Endodermal cell (in vitro differentiated cells): ENCODE data around the gene TMTC2. TPM values are rescaled to one million over a fixed set of nuclear protein-coding genes. Genes with fewer than 3 reads are reported as not detected.

ENCODE experiments used
- DNase-seq: peaks from one replicate; pipeline ENCODE4 v3.0.0-alpha.2; 2017
- H3K27ac ChIP-seq: 2 replicates; pipeline ENCODE4 v1.5.1; 2013; ENCODE audit warnings: mild to moderate bottlenecking, low read depth, low read length, moderate library complexity
- H3K27me3 ChIP-seq: 2 replicates; pipeline ENCODE4 v1.6.1; 2013; ENCODE audit warnings: mild to moderate bottlenecking, low read length, moderate library complexity; ENCODE audit not compliant: insufficient read depth, control insufficient read depth, poor library complexity, severe bottlenecking
- H3K36me3 ChIP-seq: 2 replicates; pipeline ENCODE4 v1.7.0; 2013; ENCODE audit warnings: mild to moderate bottlenecking, low read length, moderate library complexity; ENCODE audit not compliant: control insufficient read depth, insufficient read depth
- H3K4me1 ChIP-seq: one replicate; pipeline ENCODE4 v1.7.0; 2013; ENCODE audit warnings: low read length; ENCODE audit not compliant: control insufficient read depth, insufficient read depth
- H3K4me3 ChIP-seq: 2 replicates; pipeline ENCODE4 v1.5.1; 2013; ENCODE audit warnings: mild to moderate bottlenecking, low read length, moderate library complexity
- H3K9ac ChIP-seq: 2 replicates; pipeline ENCODE4 v1.6.1; 2013; ENCODE audit warnings: mild to moderate bottlenecking, low read length, moderate library complexity; ENCODE audit not compliant: poor library complexity, severe bottlenecking; ENCODE audit errors: extremely low read depth
- H3K9me3 ChIP-seq: 2 replicates; pipeline ENCODE4 v1.6.1; 2013; ENCODE audit warnings: mild to moderate bottlenecking, low read length, moderate library complexity; ENCODE audit not compliant: control insufficient read depth
- H3K27ac Mint-ChIP-seq: 2 replicates; pipeline ENCODE4 v1.8.0; 2020; ENCODE audit warnings: mixed read lengths
- H3K27me3 Mint-ChIP-seq: 2 replicates; pipeline ENCODE4 v1.8.0; 2021; ENCODE audit warnings: mild to moderate bottlenecking, mixed read lengths; ENCODE audit not compliant: insufficient read depth
- H3K36me3 Mint-ChIP-seq: 2 replicates; pipeline ENCODE4 v1.8.0; 2020; ENCODE audit warnings: low read depth, mixed read lengths
- H3K4me1 Mint-ChIP-seq: 2 replicates; pipeline ENCODE4 v1.8.0; 2020; ENCODE audit warnings: mixed read lengths
- H3K4me3 Mint-ChIP-seq: 2 replicates; pipeline ENCODE4 v1.8.0; 2020; ENCODE audit warnings: mild to moderate bottlenecking, moderate library complexity, mixed read lengths
- H3K9me3 Mint-ChIP-seq: 2 replicates; pipeline ENCODE4 v1.8.0; 2020; ENCODE audit warnings: mild to moderate bottlenecking, mixed read lengths
- CTCF ChIP-seq: fragments of 200-600 bp; sonication (generic); conservative IDR thresholded peaks from 2 replicates; pipeline ENCODE4 v1.5.0; 2021; ENCODE audit warnings: antibody characterized with exemption, mild to moderate bottlenecking
- WGBS, 2 experiments: methylation state at CpG; one replicate each; pipeline versions ENCODE4 v1.1.5 to v1.1.7; 2013; ENCODE audit warnings: missing lambda C conversion rate in 2 of 2, mixed read lengths in 1 of 2; ENCODE audit not compliant: insufficient coverage in 1 of 2, insufficient read length in 1 of 2; 5-methylcytosine and 5-hydroxymethylcytosine counted together
- total RNA-seq, 2 donors: library from RNA; stranded (reverse); fragmentation: NEBNext Ultra II Directional in 1 of 2; extraction: Animal tissue kit (Norgen Biotek cat#: 25700) in 1 of 2; gene quantifications; 2 replicates in 1 of 2; 3 replicates in 1 of 2; pipeline ENCODE4 v1.2.1, GENCODE V29; 2021

Gene TMTC2
- total RNA-seq, 2 donors from 2014 or later: 7.2 to 10.8 TPM

DNA sequence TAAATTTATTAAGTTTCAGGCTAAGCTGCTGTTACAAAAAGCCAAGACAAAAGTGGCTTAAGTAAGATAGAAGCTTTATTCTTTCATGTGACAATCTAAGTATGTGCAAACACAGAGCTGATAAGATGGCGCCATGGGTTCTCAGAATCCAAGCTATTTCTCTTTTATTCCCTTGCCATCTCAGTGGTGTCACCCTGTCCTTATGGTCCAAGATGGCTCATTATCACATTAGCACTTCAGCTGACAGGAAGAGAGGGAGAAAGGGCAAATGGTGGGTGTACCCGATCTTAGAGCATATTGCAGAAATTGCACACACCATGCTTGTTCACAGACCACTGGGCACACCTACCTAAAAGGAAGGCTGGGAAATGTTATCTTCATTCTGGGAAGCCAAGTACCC is 211.7 kb downstream of the TMTC2 start:
- Mint-ChIP-seq H3K27me3 (no peaks in the 10 kb centered on the region), H3K4me3 (no peak overlapping the region), H3K9me3 (no peaks in the 10 kb centered on the region), H3K27ac (no peak overlapping the region), H3K36me3 (no peaks in the 10 kb centered on the region), H3K4me1 (peaks cover 11% of the 10 kb centered on the region)
- no peak for TF ChIP-seq CTCF
- Histone ChIP-seq H3K36me3 (no peaks in the 10 kb centered on the region), H3K4me1 (no peaks in the 10 kb centered on the region), H3K27ac (no peak overlapping the region), H3K9me3 (no peaks in the 10 kb centered on the region), H3K4me3 (no peak overlapping the region), H3K9ac (no peak overlapping the region), H3K27me3 (no peaks in the 10 kb centered on the region)
- WGBS, 2 experiments: 45 to 80% methylated on average over 1 to 2 of the region's 2 CpGs
- no peak for DNase-seq

DNA sequence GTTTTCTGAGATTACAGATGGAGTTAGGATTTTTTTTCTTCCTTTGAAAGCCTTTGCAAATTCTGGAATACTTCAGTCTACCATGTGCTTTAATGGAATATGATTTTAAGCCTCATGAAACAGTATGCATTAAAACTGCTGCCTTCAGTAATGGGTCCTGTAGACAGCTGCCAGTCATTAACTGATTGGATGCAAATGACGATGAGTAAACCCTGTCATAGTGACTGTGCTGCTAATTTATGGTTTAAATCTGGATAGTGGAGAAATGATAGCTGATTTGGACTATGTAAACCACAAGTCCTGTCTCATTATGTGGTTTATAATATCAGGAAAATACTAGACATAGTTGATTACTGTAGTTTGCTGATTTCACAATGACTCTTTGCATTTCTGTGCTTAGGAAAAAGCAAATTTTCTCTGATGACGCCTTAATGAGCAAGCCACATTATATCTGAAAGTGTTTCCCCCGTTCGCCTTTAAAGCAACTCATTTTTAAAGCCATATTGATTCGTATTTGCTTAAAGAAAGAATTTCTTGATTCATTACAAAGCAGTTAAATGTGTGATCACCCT is 217.6 kb downstream of the TMTC2 start:
- H3K4me3 ChIP-seq: no peak overlapping the region
- Mint-ChIP-seq H3K36me3 (no peaks in the 10 kb centered on the region), H3K4me3 (no peak overlapping the region), H3K4me1 (peaks cover 3% of the 10 kb centered on the region), H3K27ac (no peak overlapping the region), H3K9me3 (no peaks in the 10 kb centered on the region), H3K27me3 (no peaks in the 10 kb centered on the region)
- WGBS, 2 experiments: 92 to 100% methylated on average over 4 to 5 of the region's 5 CpGs
- no peak overlapping the region for H3K27ac ChIP-seq
- H3K9ac ChIP-seq: no peak overlapping the region
- TF ChIP-seq CTCF: no peak
- DNase-seq: no peak
- no peaks in the 10 kb centered on the region for H3K9me3 ChIP-seq
- no peaks in the 10 kb centered on the region for H3K36me3 ChIP-seq
- no peaks in the 10 kb centered on the region for H3K4me1 ChIP-seq
- no peaks in the 10 kb centered on the region for H3K27me3 ChIP-seq

- H3K27ac ChIP-seq: no peak overlapping the region
- WGBS, 2 experiments: 80 to 89% methylated on average over 5 to 9 of the region's 9 CpGs
- no peak overlapping the region for H3K4me3 Mint-ChIP-seq
- no peaks in the 10 kb centered on the region for H3K27me3 Mint-ChIP-seq
- H3K36me3 Mint-ChIP-seq: no peaks in the 10 kb centered on the region
- H3K27me3 ChIP-seq: no peaks in the 10 kb centered on the region
- no peak overlapping the region for H3K27ac Mint-ChIP-seq
- TF ChIP-seq CTCF: peak; percentile 63
- no peaks in the 10 kb centered on the region for H3K4me1 ChIP-seq
- H3K9me3 Mint-ChIP-seq: no peaks in the 10 kb centered on the region
- peak; percentile 72 for DNase-seq
- no peak overlapping the region for H3K4me3 ChIP-seq
- H3K36me3 ChIP-seq: no peaks in the 10 kb centered on the region
- peaks cover 8% of the 10 kb centered on the region for H3K4me1 Mint-ChIP-seq
- no peak overlapping the region for H3K9ac ChIP-seq
- no peaks in the 10 kb centered on the region for H3K9me3 ChIP-seq
Observed at GRCh38 chr12:82910246-82910893, 223.7 kb downstream of the TMTC2 start.
